Uterus (tissue), 2 donors: ENCODE results near the gene TAL1.

Experiments used
- POLR2A ChIP-seq, 2 donors: fragments of 450-650 bp; IDR thresholded peaks; one replicate each; pipeline ENCODE4 v1.6.1; 2016; ENCODE audit warnings: antibody characterized with exemption in 2 of 2, mild to moderate bottlenecking in 1 of 2, moderate library complexity in 1 of 2
- TF ChIP-seq, protein P1 (sequence below), 4 experiments: fragments of 200-600 bp in 2 of 4; fragments of 450-650 bp in 2 of 4; sonication (generic) in 2 of 4; IDR thresholded peaks; one replicate each; pipeline ENCODE4 v1.5.1; 2016 to 2019; ENCODE audit warnings: antibody characterized with exemption in 4 of 4, mild to moderate bottlenecking in 2 of 4, moderate library complexity in 1 of 4

DNA sequence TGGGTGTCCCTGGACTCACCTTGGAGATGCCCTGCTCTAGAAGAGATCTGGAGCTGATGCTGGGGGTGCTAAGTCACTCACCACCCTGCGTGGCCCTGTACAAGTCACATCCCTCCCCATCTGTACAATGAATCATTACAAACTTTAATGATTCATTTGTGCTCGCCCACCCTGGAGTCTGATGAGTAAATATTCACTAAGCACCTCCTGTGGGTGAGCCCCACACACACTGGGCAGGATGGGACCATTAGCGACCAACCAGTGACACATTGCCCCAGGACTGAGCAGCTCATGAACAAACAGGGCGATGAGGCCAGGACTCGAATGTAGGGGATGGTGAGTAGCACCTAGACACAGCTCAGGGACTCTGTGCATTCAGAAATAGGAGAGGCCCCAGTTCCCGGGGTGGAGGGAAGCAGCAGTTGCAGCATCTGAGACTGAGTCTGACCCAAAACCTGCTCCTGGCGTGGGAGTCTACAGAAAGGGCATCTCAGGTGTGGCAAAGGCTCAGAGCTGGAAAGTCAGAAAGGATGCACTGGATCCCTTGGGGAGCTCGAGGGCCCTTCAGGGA, 24.1 kb downstream of the TAL1 start:
- TF ChIP-seq, protein P1, sequence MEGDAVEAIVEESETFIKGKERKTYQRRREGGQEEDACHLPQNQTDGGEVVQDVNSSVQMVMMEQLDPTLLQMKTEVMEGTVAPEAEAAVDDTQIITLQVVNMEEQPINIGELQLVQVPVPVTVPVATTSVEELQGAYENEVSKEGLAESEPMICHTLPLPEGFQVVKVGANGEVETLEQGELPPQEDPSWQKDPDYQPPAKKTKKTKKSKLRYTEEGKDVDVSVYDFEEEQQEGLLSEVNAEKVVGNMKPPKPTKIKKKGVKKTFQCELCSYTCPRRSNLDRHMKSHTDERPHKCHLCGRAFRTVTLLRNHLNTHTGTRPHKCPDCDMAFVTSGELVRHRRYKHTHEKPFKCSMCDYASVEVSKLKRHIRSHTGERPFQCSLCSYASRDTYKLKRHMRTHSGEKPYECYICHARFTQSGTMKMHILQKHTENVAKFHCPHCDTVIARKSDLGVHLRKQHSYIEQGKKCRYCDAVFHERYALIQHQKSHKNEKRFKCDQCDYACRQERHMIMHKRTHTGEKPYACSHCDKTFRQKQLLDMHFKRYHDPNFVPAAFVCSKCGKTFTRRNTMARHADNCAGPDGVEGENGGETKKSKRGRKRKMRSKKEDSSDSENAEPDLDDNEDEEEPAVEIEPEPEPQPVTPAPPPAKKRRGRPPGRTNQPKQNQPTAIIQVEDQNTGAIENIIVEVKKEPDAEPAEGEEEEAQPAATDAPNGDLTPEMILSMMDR (IDR thresholded peaks at IDR 0.05) = no peak
- no peak for TF ChIP-seq POLR2A (IDR thresholded peaks at IDR 0.05)
